Glomerular visceral epithelial cell (primary cell): ENCODE measurements around the gene KLHL28.
"Not testable (repeated sequence)": the region's sequence is repeated elsewhere in the genome, so short reads cannot be mapped to it uniquely, and the experiment has no call there.

ENCODE experiments used
- DNase-seq: peaks from one replicate; pipeline ENCODE4 v3.0.0-alpha.2; 2016; ENCODE audit errors: extremely low spot score

The KLHL28 gene

DNA sequence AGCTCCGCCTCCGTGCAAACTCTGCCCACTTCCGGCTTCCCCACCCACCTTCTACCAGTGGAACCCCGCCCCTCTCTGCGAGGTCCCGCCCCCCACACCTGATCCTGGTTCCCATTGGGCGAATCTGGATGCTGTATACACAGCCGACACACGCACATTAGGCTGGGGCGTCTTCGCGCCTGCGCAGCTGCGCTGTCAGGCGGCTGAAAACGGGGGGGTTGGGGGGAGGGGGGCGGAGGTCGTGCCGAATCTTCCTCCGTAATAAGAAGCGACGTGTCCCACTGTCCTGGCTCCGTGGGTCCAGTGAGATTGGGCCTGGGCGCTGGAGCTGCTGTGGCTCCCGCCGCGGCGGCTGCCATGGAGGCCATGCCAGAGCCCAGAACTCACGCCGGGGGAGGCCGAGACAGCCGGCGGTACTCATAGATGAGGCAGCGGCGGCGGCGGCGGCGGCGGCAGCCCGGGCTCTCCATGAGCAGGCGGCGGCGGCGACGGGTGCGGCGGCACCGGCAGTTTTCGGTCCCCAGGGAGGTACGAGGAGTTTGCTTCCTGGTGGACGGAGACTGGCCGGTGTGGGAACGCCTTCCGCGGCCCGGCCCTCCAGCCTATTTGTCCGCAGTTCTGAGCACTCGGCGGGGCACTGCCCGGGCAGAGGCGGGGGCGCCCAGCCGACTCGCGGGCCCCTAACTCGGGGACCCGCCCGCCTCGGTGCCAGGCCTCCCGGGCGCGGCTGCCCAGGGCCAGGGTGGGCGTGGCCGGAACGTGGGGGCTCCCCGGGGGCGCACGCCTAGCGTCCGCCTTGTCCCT lies 64.5 kb downstream of the KLHL28 start:
- DNase-seq: peak; percentile 99

DNA sequence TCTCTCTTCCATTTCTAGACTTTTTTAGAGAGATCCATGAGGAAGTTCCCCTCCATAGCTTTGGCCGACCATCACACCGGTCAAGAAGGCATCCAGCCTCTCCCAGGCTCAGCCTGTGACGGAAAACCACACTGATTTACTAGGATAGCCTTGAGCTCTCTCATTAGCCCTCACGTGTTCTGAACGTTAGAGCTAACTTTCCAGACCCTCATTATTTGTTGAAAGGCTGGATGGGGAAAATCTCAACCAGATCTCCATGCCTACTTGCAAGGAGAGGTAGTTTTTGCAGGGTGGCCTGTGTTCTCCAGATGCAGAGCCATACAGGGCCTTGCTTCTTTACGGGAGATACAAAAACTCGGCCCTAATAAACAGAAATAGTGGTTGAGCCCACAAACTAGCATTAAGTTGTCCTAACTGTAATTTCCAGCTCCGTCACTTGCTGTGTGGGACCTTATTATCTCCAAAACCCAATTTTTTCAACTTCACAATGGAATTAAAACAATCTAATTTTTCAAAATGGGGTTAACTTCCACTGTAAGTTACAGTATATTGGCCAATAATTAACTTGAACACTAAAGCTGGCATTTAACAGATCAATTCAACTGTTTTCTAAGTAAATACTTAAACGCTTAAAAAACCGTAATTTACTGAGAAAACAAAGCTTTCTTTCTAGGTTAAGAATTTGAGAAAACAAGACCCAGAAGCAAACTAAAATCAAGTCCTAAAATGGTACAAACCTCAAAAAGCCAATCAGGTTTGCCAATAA lies 65.3 kb downstream of the KLHL28 start:
- no peak for DNase-seq

DNA sequence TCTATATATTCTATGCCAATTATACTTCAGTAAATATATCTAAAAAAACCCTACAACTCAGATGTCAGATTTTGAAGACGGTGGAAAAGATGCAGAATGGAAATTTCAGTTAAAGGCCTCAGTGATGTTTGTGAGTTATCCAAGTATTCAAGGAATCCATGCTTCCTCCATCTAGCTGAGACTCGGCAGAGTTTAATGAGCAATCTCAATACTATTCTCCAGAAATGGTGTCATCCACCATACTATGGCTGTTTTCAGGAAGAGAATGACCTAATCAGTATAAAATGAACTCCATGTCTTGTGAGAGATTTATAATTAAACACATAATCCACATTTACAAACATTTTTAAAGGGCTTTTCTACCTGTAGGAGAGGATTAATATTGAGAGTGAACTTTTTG lies 66.0 kb downstream of the KLHL28 start:
- peak; percentile 70 for DNase-seq

DNA sequence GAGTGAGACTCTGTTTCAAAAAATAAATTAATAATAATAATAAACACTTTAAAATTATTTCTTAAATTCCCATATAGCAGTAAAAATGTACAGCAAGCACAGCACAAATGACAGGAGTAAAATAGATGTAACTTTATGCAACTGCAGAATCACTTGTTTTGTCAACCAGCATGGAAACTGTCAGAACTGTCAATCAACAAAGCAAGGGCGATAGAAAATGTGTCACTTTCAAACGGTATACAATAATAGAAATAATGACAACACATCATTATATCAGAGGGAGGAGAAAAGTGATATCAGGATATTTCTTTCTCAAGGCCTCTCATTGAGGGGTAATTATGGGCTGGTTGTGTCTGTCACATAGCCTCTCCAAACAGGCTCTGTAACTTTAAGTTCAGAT lies 68.2 kb downstream of the KLHL28 start:
- DNase-seq: no peak

DNA sequence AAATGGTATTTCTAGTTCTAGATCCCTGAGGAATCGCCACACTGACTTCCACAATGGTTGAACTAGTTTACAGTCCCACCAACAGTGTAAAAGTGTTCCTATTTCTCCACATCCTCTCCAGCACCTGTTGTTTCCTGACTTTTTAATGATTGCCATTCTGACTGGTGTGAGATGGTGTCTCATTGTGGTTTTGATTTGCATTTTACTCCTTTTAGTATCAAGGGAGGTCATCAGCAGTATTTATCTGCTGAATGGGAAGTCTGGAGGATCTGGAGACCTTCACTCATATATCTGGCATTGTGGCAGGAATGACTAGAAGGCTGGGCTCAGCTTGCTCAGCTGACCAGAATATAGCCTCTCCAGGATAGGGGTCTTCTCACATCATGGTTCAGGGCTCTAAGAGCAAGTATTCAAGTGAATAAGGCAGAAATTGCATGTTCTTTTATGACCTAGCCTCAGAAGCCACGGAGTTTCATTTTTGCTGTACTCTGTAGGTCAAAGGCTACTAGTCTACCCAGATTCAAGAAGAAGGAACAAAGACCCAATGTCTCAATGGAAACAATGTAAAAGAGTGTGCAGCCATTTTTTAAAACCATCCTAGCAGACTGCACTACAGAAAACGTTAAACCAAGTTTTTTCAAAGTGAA lies 69.9 kb downstream of the KLHL28 start:
- not testable (repeated sequence) for DNase-seq

DNA sequence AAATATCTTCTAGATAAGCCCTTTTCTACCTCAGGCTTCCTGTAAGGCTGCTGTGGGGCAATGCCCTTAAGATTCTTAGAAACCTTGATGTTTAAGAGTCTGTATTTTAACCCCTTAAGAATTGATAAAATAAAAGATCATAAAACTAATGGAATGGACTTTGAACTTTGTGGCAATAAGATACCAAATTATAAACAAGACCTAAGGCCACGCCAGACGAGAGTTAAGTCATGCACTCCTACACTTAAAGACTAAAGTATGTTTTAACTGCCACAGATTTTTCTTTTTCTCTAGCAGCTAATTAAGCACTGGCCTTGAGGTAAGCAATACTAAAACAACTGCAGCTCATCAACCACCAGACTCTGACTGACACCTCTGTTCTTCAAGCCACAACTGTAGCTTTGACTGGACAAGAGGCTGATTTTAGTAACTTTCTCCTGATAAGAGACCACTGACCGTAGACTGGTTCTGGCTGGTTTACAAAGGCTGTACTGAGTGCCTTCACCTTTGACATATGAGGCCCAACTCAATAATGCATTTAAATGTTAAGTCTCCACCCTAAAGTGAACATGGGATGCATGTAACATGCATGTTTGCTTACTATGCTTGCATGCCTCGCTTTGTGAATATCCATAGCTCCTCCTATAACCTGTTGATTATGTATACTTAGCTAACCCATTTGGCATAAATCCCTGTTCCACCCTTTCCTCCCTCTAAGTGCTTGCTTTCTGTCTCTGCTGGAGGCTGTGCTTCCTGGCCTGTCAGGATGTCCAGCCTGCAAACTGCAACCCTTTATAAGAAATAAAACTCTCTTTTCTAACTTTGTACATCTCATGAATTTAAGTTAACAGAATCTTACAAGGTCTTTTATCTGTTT lies 71.9 kb downstream of the KLHL28 start:
- DNase-seq: no peak

DNA sequence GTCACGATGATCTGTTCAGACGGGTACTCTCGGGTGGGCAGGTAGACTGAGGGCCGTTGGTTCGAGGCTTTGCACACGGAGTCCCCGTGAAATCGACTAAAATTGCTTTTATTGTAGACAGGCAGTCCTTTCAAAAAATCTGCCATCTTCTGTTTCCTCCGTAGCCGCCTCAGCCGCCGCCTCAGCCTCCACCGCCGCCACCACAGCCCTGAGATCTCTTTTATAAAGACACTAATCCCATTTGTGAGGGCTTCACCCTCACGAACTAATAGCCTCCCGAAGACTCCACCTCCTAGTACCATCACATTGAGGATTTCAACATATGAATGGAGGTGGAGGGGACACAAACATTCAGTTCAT lies 74.2 kb downstream of the KLHL28 start:
- no peak for DNase-seq

DNA sequence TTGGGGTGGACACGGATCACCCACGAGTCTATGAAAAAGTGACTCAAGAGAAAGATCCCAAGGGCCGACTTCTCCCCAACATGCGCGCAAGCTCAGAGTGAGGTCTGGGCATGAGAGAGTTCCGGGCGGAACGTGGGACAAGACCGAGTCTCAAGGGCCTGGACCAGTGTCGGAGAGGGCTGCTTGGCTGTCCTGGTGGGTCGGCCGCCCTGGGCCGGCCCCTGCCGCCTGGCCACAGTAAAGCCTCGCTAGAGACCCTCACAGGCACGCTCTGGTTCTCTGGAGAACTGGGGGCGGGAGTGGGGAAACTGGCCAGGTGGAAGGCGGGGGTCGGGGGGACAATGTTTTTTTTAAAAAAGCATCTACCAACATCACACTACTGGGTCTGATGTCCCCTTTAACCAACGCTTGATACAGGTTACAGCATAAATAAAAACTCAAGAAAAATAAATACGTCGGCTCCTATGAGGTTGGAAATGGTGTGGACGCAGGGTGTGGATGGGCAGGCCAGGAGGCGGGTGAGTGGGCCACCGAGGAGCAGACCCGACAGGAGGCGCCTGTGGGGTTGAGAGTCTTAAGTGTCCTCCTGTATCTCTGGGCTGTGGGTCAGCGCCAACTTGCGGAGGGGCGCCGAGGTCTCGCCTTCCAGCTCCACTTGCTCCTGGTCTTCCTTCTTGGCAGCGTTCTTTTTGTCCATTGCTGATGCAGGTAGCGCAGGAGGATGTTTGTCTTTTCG lies 74.7 kb downstream of the KLHL28 start:
- DNase-seq: no peak

DNA sequence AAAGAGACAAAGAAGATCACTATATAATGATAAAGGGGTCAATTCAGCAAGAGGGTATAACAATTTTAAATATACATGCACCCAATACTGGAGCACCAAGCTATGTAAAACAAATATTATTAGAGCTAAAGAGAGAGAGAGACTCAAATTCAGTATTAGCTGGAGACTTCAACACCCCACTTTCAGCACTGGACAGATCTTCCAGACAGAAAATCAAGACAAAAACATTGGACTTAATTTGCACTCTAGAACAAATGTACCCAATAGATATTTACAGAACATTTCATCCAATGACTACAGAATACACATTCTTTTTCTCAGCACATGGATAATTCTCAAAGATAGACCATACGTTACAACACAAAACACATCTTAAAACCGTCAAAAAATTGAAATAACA lies 81.0 kb downstream of the KLHL28 start:
- no peak for DNase-seq
